NCI-H1417 (cell line): ENCODE measurements around the gene KRTAP5-11.
"Not testable (repeated sequence)": the region's sequence is repeated elsewhere in the genome, so short reads cannot be mapped to it uniquely, and the experiment has no call there.

Experiments used
- DNase-seq, 3 experiments: peaks; one replicate each; lab custom pipeline; 2025; lab: John Stamatoyannopoulos, UW

KRTAP5-11 gene

GRCh38 chr11:71556018-71556417 is 26.7 kb downstream of the KRTAP5-11 start:
- DNase-seq, result no peak

- no peak for DNase-seq
These were observed 27.2 kb downstream of the KRTAP5-11 start for GRCh38 chr11:71555508-71555907.

GRCh38 chr11:71554996-71555395 is 27.7 kb downstream of the KRTAP5-11 start:
- DNase-seq, result no peak

DNA sequence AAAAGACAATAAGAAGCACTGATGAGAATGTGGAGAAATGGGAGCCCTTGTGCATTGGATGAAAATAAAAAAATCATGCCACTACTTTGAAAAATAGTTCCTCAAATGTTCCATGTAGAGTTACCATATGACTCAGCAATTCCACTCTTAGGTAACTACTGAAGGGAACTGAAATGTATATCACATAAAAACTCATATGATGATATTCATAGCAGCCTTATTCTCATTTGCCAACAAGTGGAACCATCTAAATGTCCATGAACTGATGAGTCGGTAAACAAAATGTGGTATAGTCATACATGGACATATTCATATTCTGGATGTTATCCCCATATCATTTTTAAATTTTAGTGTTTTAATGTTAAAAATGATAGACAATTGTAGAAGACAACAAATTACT is 31.0 kb downstream of the KRTAP5-11 start:
- no peak for DNase-seq

DNA sequence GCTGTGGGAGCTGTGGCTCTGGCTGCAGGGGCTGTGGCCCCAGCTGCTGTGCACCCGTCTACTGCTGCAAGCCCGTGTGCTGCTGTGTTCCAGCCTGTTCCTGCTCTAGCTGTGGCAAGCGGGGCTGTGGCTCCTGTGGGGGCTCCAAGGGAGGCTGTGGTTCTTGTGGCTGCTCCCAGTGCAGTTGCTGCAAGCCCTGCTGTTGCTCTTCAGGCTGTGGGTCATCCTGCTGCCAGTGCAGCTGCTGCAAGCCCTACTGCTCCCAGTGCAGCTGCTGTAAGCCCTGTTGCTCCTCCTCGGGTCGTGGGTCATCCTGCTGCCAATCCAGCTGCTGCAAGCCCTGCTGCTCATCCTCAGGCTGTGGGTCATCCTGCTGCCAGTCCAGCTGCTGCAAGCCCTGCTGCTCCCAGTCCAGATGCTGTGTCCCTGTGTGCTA is 33.9 kb downstream of the KRTAP5-11 start:
- no peak for DNase-seq

DNA sequence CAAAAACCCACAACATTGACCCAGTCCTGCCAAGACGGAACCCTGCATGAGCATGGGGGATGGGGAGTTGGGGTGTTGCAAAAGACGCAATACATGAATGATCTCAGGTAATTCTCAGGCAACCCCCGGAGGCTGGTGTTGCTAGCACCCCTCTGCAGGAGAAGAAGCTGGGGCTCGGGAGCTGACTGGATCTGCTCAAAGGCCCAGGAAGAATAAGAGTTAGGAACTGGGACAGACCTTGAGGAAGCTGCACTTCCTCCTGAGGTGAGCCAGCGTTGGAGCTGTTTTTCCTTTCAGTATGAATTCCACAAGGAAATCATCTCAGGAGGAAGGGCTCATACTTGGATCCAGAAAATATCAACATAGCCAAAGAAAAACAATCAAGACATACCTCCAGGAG is 34.6 kb downstream of the KRTAP5-11 start, which contains the start of gene KRTAP5-9:
KRTAP5-9 (plus strand) TSS at position 301 of the 400 bp plus-strand sequence. CDS start 238 bp downstream, outside the sequence.
- no peak for DNase-seq

DNA sequence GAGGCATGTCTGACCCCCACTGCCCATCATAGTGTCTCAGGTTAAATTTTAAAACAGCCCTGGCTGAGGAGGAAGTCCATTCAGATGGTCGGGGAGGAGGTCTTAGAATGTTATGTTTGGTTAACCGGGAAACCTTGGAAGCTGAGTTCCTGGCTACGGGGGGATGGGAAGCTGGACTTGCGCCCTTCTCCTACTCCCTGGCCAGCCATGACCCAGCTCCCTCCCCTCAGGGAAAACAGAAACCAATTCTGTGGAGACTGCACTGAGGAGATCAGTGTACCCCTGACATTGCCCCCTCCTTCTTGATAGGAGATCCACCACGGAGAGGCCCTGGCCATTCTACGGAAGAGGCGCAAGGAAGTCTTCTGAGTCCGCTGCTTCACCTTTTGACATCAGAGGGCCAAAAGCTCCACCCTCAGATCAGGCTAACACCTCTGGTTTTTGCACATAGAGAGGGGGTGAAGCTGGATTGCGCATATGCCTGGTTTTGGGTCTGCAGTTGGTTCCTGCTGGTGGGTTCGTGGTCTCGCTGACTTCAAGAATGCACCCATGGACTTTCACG is 37.2 kb downstream of the KRTAP5-11 start:
- no peak for DNase-seq

DNA sequence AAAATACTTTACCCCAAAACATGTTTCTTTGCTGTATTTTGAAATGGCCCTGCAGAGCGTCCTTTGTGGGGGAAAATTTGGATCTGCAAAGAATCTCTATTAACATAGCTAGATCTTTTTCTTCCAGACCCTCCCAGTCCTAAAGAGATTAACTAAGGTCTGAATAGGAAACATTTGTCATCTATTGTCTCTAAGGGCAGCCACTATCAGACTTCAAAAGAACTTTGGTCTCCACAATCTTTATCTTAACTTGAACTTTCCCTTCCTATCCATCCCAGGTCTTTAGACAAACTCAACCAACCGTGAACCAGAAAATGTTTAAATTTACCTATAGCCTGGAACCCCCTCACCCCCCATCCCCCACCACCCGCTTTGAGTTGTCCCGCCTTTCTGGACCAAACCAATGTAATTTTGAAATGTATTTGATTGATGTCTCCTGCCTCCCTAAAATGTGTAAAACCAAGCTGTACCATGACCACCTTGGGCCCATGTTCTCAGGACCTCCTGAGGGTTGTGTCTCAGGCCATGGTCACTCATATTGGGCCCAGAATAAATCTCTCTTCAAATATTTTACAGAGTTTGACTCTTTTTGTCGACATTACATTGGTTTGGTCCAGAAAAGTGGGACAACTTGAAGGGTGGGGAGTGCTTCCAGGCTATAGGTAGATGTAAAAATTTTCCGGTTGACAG is 38.0 kb downstream of the KRTAP5-11 start:
- no peak for DNase-seq

- DNase-seq, result no peak
These were observed 38.8 kb downstream of the KRTAP5-11 start for GRCh38 chr11:71543866-71544265.

- no peak for DNase-seq
These were observed 39.5 kb downstream of the KRTAP5-11 start for GRCh38 chr11:71542879-71543777.

DNA sequence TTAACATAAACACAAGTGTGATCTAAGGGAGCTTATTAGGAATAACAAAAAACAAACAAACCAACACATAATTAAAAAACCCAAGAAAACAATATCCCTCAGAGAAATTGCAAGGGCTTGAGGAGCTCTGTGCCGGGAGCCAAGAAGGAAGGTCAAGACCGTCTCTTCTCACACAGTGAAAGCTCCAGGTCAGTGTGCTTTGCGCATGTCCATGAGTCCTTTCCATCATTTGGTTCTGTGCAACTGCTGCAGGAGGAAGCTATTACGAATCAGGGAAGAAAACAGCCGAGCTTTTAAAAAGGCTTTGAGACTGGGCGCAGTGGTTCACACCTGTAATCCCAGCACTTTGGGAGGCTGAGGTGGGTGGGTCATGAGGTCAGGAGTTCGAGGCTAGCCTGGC is 40.3 kb downstream of the KRTAP5-11 start:
- no peak for DNase-seq

GRCh38 chr11:71540521-71541304 is 42.0 kb downstream of the KRTAP5-11 start:
- not testable (repeated sequence) for DNase-seq

DNA sequence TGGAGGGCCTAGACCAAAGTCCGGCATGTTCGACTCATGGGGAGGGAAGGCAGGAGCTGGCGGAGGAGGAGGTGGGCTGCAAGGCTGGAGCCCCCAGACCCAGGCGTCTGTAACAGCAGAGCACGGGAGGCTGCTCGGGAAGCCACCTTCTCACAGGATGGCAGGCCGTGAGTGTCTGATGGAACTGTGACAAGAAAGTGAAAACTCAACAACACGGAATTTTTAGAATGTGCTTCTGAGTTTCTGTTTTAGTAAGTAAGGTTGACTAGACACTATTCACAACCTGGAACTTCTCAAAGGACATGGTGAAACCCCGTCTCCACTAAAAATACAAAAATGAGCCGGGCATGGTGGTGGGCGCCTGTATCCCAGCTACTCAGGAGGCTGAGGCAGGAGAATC is 42.7 kb downstream of the KRTAP5-11 start:
- DNase-seq, result not testable (repeated sequence)

DNA sequence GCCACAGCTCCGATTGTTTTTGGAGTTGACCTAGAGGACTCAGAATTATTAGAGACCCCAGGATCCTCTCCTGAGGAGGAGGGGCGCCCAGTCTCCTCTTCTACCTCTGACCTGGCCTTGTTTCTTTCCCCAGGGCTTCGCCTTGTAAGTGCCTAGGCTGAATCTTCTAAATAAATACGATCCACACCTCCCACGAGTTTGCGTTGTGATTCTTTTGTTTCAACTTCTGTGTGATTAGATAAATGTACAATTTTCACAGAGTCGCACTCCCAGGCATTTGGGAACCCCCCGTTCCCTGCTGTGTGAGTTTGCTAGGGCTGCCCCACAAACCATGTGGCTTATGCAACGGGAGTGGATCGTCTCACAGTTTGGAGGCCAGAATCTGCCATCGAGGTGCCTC is 43.7 kb downstream of the KRTAP5-11 start:
- DNase-seq, result no peak

DNA sequence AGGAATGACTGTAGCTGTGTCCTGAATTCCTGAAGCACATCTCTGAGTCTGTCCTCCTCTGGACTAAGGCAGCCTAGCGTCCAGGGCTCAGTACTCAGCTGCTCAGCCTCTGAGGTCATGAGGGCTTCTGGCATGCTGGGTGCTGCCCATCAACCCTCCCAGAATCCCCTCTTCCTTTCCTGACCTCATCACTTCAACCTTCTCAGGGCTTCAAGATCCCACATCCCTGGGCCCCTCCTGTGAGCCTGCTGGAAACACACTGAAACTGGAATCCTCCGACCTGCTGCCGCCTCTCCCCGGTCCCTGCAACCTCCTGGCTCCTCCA is 44.0 kb downstream of the KRTAP5-11 start:
- DNase-seq, result no peak

DNA sequence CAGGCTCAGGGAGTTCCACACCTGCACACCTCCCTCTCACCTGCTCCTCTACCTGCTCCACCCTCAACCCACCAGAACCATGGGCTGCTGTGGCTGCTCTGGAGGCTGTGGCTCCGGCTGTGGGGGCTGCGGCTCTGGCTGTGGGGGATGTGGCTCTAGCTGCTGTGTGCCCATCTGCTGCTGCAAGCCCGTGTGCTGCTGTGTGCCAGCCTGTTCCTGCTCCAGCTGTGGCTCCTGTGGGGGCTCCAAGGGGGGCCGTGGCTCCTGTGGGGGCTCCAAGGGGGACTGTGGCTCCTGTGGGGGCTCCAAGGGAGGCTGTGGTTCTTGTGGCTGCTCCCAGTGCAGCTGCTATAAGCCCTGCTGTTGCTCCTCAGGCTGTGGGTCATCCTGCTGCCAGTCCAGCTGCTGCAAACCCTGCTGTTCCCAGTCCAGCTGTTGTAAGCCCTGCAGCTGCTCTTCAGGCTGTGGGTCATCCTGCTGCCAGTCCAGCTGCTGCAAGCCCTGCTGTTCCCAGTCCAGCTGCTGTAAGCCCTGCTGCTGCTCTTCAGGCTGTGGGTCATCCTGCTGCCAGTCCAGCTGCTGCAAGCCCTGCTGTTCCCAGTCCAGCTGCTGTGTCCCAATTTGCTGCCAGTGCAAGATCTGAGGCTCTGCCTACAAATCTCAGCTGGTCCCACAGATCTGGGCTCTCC is 44.6 kb downstream of the KRTAP5-11 start, which contains the start of gene KRTAP5-8:
KRTAP5-8 (plus strand) TSS at position 49 of the 689 bp plus-strand sequence; CDS start at position 80, 31 bp downstream.
- not testable (repeated sequence) for DNase-seq

GRCh38 chr11:71537537-71537936 is 45.1 kb downstream of the KRTAP5-11 start:
- DNase-seq, result no peak

DNA sequence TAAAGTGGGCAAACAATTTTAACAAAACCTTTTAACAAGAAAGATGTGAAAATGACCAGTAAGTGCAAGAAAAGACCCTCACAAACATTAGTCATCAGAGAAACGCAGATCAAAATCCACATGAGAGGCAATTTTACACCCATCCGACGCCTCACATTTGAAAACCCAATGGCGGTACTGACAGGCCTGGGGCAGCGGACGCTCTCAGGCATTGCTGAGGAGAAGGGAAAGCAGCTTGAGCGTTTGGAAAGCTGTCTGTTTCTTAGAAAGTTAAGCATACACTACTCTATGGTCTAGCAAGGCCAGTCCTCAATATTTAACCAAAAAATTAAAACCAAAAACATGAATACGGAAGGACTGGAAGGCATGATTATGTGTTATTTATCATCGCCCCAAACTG is 46.9 kb downstream of the KRTAP5-11 start:
- no peak for DNase-seq

- not testable (repeated sequence) for DNase-seq
These were observed 47.7 kb downstream of the KRTAP5-11 start for GRCh38 chr11:71534711-71535608.

- DNase-seq, result no peak
These were observed 50.6 kb downstream of the KRTAP5-11 start for GRCh38 chr11:71532036-71532610.
